HCT116 (cell line): Measurements from ENCODE around the gene PASD1. TPM values are rescaled to one million over a fixed set of nuclear protein-coding genes. Genes with fewer than 3 reads are reported as not detected.

ENCODE experiments used
- ATAC-seq: fragments of 200-7000 bp; cut with Tn5 transposase; 2 replicates; pipeline ENCODE4 v1.9.1; 2020; ENCODE audit warnings: mild to moderate bottlenecking, moderate library complexity
- BruUV-seq: library from RNA; stranded (reverse); fragments of 400-500 nt; replicated peaks from 2 replicates; lab custom pipeline; 2021; lab: Mats Ljungman, UMichigan
- CTCF ChIA-PET: fragments of 300-600 bp; sonication (Branson Sonifier 250); formaldehyde crosslinking; loops from one replicate; lab custom pipeline; 2021; ENCODE audit warnings: antibody characterized with exemption; lab: Charles Lee
- POLR2A ChIA-PET: fragments of 300-600, 350-600 bp; sonication (Branson Sonifier 250); formaldehyde crosslinking; loops from one replicate; lab custom pipeline; 2021; ENCODE audit warnings: antibody characterized with exemption; lab: Charles Lee
- RAD21 ChIA-PET, 2 experiments: fragments of 300-600 bp; sonication (Branson Sonifier 250); formaldehyde crosslinking; loops; one replicate each; lab custom pipeline; 2023; ENCODE audit warnings: low total read pairs in 2 of 2; ENCODE audit not compliant: uncharacterized antibody in 2 of 2, unreplicated experiment in 2 of 2, low non-redundant PET in 1 of 2; lab: Charles Lee
- DNase-seq: peaks from one replicate; pipeline ENCODE4 v3.0.0-alpha.2; 2010; ENCODE audit warnings: low read depth, low spot score
- H2AFZ ChIP-seq: fragments of 200-600 bp; shearing (Covaris generic), sonication (generic); 2 replicates; pipeline ENCODE4 v1.6.1; 2017; ENCODE audit warnings: low read depth, mixed run types, mixed read lengths, antibody characterized with exemption, low read length; ENCODE audit not compliant: poor library complexity, severe bottlenecking
- H3K27ac ChIP-seq: 2 replicates; pipeline ENCODE4 v1.5.1; 2012; ENCODE audit warnings: low read depth, low read length
- H3K27me3 ChIP-seq: fragments of 200-600 bp; sonication (generic); 2 replicates; pipeline ENCODE4 v1.6.1; 2016; ENCODE audit warnings: mixed run types, low read length, mixed read lengths; ENCODE audit not compliant: insufficient read depth
- H3K36me3 ChIP-seq, 2 experiments: fragments of 200-500 bp in 1 of 2; fragments of 200-600 bp in 1 of 2; sonication (Bioruptor generic) in 1 of 2; sonication (generic) in 1 of 2; 2 replicates each; pipeline versions ENCODE4 v1.5.1 to v1.6.1; 2014 to 2016; ENCODE audit warnings: low read length in 2 of 2, inconsistent platforms in 1 of 2, mixed read lengths in 1 of 2, mixed run types in 1 of 2; ENCODE audit not compliant: insufficient read depth in 2 of 2, control insufficient read depth in 1 of 2
- H3K4me1 ChIP-seq, 2 experiments: fragments of 200-600 bp in 1 of 2; sonication (generic) in 1 of 2; 2 replicates each; pipeline versions ENCODE4 v1.5.1 to v1.6.1; 2012 to 2017; ENCODE audit warnings: low read length in 2 of 2, inconsistent platforms in 1 of 2, mild to moderate bottlenecking in 1 of 2, mixed read lengths in 1 of 2, mixed run types in 1 of 2, moderate library complexity in 1 of 2; ENCODE audit not compliant: insufficient read depth in 2 of 2, control insufficient read depth in 1 of 2
- H3K4me2 ChIP-seq: fragments of 200-600 bp; sonication (generic); 2 replicates; pipeline ENCODE4 v1.6.1; 2017; ENCODE audit warnings: mixed run types, low read length, mixed read lengths
- H3K4me3 ChIP-seq, 2 experiments: fragments of 200-600 bp in 1 of 2; sonication (generic) in 1 of 2; replicated peaks in 1 of 2; 2 replicates each; pipeline ENCODE4 v1.5.1; 2011 to 2016; ENCODE audit warnings: low read length in 2 of 2, control low read depth in 1 of 2, low read depth in 1 of 2, mild to moderate bottlenecking in 1 of 2, mixed read lengths in 1 of 2, mixed run types in 1 of 2
- H3K79me2 ChIP-seq: fragments of 200-600 bp; sonication (generic); 2 replicates; pipeline ENCODE4 v1.6.1; 2017; ENCODE audit warnings: mild to moderate bottlenecking, mixed run types, low read length, moderate library complexity, mixed read lengths; ENCODE audit not compliant: insufficient read depth
- H3K9ac ChIP-seq: fragments of 200-600 bp; sonication (generic); 2 replicates; pipeline ENCODE4 v1.6.1; 2016; ENCODE audit warnings: low read length, mixed read lengths
- H3K9me2 ChIP-seq: fragments of 200-600 bp; sonication (generic), shearing (Covaris generic); 2 replicates; pipeline ENCODE4 v1.6.1; 2017; ENCODE audit warnings: mixed run types, mild to moderate bottlenecking, moderate library complexity; ENCODE audit not compliant: insufficient read depth
- H3K9me3 ChIP-seq, 2 experiments: fragments of 200-500 bp in 1 of 2; fragments of 200-600 bp in 1 of 2; sonication (Bioruptor generic) in 1 of 2; sonication (generic) in 1 of 2; 2 replicates each; pipeline ENCODE4 v1.6.1; 2014 to 2017; ENCODE audit warnings: low read length in 2 of 2, mixed read lengths in 2 of 2, inconsistent platforms in 1 of 2, low read depth in 1 of 2, mild to moderate bottlenecking in 1 of 2, mixed run types in 1 of 2, moderate library complexity in 1 of 2; ENCODE audit not compliant: control insufficient read depth in 1 of 2, insufficient read depth in 1 of 2
- H4K20me1 ChIP-seq: fragments of 200-600 bp; sonication (generic), shearing (Covaris generic); 2 replicates; pipeline ENCODE4 v1.6.1; 2017; ENCODE audit warnings: mixed run types, mild to moderate bottlenecking, moderate library complexity; ENCODE audit not compliant: insufficient read depth
- CBX3 ChIP-seq: IDR thresholded peaks from 2 replicates; pipeline ENCODE4 v1.6.1; 2012; ENCODE audit warnings: low read depth
- CEBPB ChIP-seq: IDR thresholded peaks from 2 replicates; pipeline ENCODE4 v1.6.1; 2012; ENCODE audit warnings: low read depth
- EGR1 ChIP-seq: IDR thresholded peaks from 2 replicates; pipeline ENCODE4 v1.6.1; 2012; ENCODE audit warnings: low read depth
- ELF1 ChIP-seq: IDR thresholded peaks from 2 replicates; pipeline ENCODE4 v1.6.1; 2012; ENCODE audit warnings: low read depth, borderline replicate concordance
- EZH2 ChIP-seq: fragments of 200-600 bp; sonication (generic); IDR thresholded peaks from 2 replicates; pipeline ENCODE4 v1.6.1; 2017; ENCODE audit warnings: antibody characterized with exemption, mixed run types
- EZH2phosphoT487 ChIP-seq: fragments of 200-600 bp; IDR thresholded peaks from 2 replicates; pipeline ENCODE4 v1.6.1; 2018; ENCODE audit warnings: antibody characterized with exemption, borderline replicate concordance
- FOSL1 ChIP-seq: IDR thresholded peaks from 2 replicates; pipeline ENCODE4 v1.6.1; 2012; ENCODE audit warnings: low read depth
- JUND ChIP-seq: IDR thresholded peaks from 2 replicates; pipeline ENCODE4 v1.6.1; 2012
- POLR2A ChIP-seq: IDR thresholded peaks from 2 replicates; pipeline ENCODE4 v1.7.0; 2011; ENCODE audit warnings: borderline replicate concordance; ENCODE audit not compliant: insufficient read depth, insufficient read length; ENCODE audit errors: extremely low read depth
- POLR2AphosphoS5 ChIP-seq: IDR thresholded peaks from 2 replicates; pipeline ENCODE4 v1.6.1; 2011; ENCODE audit warnings: mild to moderate bottlenecking, low read depth, low read length, moderate library complexity
- RAD21 ChIP-seq: IDR thresholded peaks from 2 replicates; pipeline ENCODE4 v1.6.1; 2012; ENCODE audit warnings: low read depth, mild to moderate bottlenecking
- REST ChIP-seq: IDR thresholded peaks from 2 replicates; pipeline ENCODE4 v1.6.1; 2012; ENCODE audit warnings: low read depth
- SIN3A ChIP-seq: IDR thresholded peaks from 2 replicates; pipeline ENCODE4 v1.6.1; 2012; ENCODE audit warnings: low read depth
- SP1 ChIP-seq: IDR thresholded peaks from 2 replicates; pipeline ENCODE4 v1.6.1; 2012; ENCODE audit warnings: low read depth
- TCF7L2 ChIP-seq: IDR thresholded peaks from 2 replicates; pipeline ENCODE4 v1.7.0; 2011; ENCODE audit warnings: borderline replicate concordance, inconsistent platforms; ENCODE audit not compliant: insufficient read depth, insufficient read length; ENCODE audit errors: extremely low read depth
- YY1 ChIP-seq: IDR thresholded peaks from 2 replicates; pipeline ENCODE4 v1.6.1; 2011; ENCODE audit warnings: low read length, low read depth, moderate library complexity, mild to moderate bottlenecking; ENCODE audit not compliant: insufficient replicate concordance; ENCODE audit errors: extremely low read depth
- ZBTB33 ChIP-seq: IDR thresholded peaks from 2 replicates; pipeline ENCODE4 v1.6.1; 2011; ENCODE audit warnings: mild to moderate bottlenecking, low read length, moderate library complexity; ENCODE audit not compliant: insufficient replicate concordance; ENCODE audit errors: extremely low read depth
- ZFX ChIP-seq: fragments of 450-650 bp; IDR thresholded peaks from 2 replicates; pipeline ENCODE4 v1.6.1; 2017
- ZNF274 ChIP-seq: fragments of 200-500 bp; sonication (Bioruptor generic); IDR thresholded peaks from 2 replicates; pipeline ENCODE4 v1.6.1; 2014; ENCODE audit warnings: mild to moderate bottlenecking, low read depth, low read length, inconsistent platforms
- intact Hi-C: fragments of 100-400 bp; cut with micrococcal nuclease; formaldehyde crosslinking; loops from 2 replicates; pipeline ENCODE4 v1.10.0; 2022
- total RNA-seq: library from RNA; stranded (reverse); gene quantifications from one replicate; pipeline ENCODE4 v1.2.1, GENCODE V29; 2021; ENCODE audit not compliant: unreplicated experiment
- TF ChIP-seq, protein P1 (sequence below): IDR thresholded peaks from 2 replicates; pipeline ENCODE4 v1.6.1; 2012

The PASD1 gene
- total RNA-seq, 1 experiment from 2014 or later = not detected

GRCh38 chrX:151692825-151693224, 129.3 kb downstream of the PASD1 start:
- DNase-seq (no peak), ATAC-seq (no peak)
- no peak for TF ChIP-seq POLR2A
- TF ChIP-seq JUND = no peak
- TF ChIP-seq RAD21 = no peak
- TF ChIP-seq YY1 = no peak
- TF ChIP-seq CBX3 = no peak
- TF ChIP-seq ELF1 = no peak
- TF ChIP-seq EZH2phosphoT487 = no peak
- TF ChIP-seq FOSL1 = no peak
- no peak for TF ChIP-seq EZH2
- no peak for TF ChIP-seq POLR2AphosphoS5
- TF ChIP-seq, protein P1, sequence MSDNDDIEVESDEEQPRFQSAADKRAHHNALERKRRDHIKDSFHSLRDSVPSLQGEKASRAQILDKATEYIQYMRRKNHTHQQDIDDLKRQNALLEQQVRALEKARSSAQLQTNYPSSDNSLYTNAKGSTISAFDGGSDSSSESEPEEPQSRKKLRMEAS = no peak
- no peak for TF ChIP-seq ZFX
- no peak for TF ChIP-seq ZNF274
- no peak for TF ChIP-seq CEBPB
- TF ChIP-seq EGR1 = no peak
- no peak for TF ChIP-seq SIN3A
- TF ChIP-seq REST = no peak
- no peak for TF ChIP-seq ZBTB33
- TF ChIP-seq TCF7L2 = no peak
- TF ChIP-seq SP1 = no peak
- Histone ChIP-seq H3K9me2 (no peaks in the 10 kb centered on the region), H3K4me2 (no peak overlapping the region), H4K20me1 (no peaks in the 10 kb centered on the region), H3K36me3 (no peaks in the 10 kb centered on the region), H3K27ac (no peak overlapping the region), H3K9me3 (no peaks in the 10 kb centered on the region), H3K79me2 (no peaks in the 10 kb centered on the region), H3K27me3 (no peaks in the 10 kb centered on the region), H3K4me3 (no peak overlapping the region), H3K9ac (no peak overlapping the region), H3K4me1 (no peaks in the 10 kb centered on the region), H2AFZ (no peak overlapping the region)
- CTCF ChIA-PET = no interaction called here
- no TSS peak for BruUV-seq
- intact Hi-C loops = no loop called here
- POLR2A ChIA-PET = no interaction called here
- RAD21 ChIA-PET = no interaction called here
